Measurements from ENCODE around the gene CRYL1.

CRYL1 gene

GRCh38 chr13:20497006-20497775 is 28.5 kb downstream of the CRYL1 start:
- no peak overlapping the region for H3K4me3 ChIP-seq (replicated peaks in 1 of 2; ENCODE audit: low read depth in 2 of 2, low read length in 2 of 2)
- no peak for DNase-seq (ENCODE audit: low read depth in 2 of 2)

GRCh38 chr13:20495087-20496023 is 30.3 kb downstream of the CRYL1 start:
- H3K4me3 ChIP-seq (replicated peaks in 1 of 2; ENCODE audit: low read depth in 2 of 2, low read length in 2 of 2): no peak overlapping the region
- TF ChIP-seq, protein P1, sequence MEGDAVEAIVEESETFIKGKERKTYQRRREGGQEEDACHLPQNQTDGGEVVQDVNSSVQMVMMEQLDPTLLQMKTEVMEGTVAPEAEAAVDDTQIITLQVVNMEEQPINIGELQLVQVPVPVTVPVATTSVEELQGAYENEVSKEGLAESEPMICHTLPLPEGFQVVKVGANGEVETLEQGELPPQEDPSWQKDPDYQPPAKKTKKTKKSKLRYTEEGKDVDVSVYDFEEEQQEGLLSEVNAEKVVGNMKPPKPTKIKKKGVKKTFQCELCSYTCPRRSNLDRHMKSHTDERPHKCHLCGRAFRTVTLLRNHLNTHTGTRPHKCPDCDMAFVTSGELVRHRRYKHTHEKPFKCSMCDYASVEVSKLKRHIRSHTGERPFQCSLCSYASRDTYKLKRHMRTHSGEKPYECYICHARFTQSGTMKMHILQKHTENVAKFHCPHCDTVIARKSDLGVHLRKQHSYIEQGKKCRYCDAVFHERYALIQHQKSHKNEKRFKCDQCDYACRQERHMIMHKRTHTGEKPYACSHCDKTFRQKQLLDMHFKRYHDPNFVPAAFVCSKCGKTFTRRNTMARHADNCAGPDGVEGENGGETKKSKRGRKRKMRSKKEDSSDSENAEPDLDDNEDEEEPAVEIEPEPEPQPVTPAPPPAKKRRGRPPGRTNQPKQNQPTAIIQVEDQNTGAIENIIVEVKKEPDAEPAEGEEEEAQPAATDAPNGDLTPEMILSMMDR (IDR thresholded peaks at IDR 0.05; ENCODE audit: low read depth, low read length): peak; percentile 95
- DNase-seq (ENCODE audit: low read depth in 2 of 2): peak; percentile 82 to 83

More at GRCh38 chr13:20497006-20497775, 28.5 kb downstream of the CRYL1 start:
- TF ChIP-seq, protein P1 (IDR thresholded peaks at IDR 0.05; ENCODE audit: low read depth, low read length): no peak

DNA sequence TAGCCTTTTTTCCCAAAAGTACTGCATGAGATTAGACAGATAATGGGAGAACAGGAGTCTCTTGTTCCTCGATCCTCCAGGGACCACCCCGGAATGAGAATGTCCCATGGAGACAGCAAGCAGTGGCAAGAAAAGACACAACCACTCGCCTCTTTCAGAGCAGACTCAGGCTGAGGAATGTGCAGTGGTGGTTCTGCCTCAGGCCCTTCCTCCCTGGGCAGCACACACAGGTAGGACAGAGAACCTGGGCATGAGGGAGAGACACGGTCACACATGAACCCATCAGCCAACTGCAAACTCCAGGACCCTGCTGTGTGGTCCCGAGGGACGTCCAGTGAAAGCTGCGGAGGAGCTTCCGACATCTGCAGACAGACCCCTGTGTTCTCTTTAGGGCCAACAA is 31.0 kb downstream of the CRYL1 start:
- no peak for DNase-seq (ENCODE audit: low read depth in 2 of 2)
- TF ChIP-seq, protein P1 (IDR thresholded peaks at IDR 0.05; ENCODE audit: low read depth, low read length): no peak
- no peak overlapping the region for H3K4me3 ChIP-seq (replicated peaks in 1 of 2; ENCODE audit: low read depth in 2 of 2, low read length in 2 of 2)

GRCh38 chr13:20492641-20493040 is 33.0 kb downstream of the CRYL1 start:
- TF ChIP-seq, protein P1 (IDR thresholded peaks at IDR 0.05; ENCODE audit: low read depth, low read length): peak; percentile 64
- peak; percentile 33 to 75 for DNase-seq (ENCODE audit: low read depth in 2 of 2)

DNA sequence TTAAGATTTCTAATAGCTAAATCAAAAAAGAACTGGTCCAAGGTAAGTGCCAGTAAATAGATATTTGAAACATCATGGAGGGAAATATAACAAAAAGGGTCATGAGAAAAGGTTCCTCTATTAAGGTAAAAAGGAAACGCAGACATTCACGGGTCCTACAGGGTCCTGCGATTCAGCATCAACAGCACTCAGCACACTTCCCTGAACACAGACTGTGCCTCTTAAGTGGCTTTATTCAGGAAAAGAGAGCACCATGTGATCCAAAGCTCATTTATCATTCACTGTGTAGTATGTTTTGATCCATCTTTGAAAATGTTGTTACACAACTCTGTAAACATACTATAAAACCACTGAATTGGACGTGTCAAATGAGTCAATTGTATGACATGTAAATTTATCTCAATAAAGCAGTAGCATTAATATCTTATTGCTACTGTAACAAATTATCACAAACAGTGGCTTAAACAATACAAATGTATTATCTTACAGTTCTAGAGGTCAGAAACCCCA is 33.7 kb downstream of the CRYL1 start:
- TF ChIP-seq, protein P1 (IDR thresholded peaks at IDR 0.05; ENCODE audit: low read depth, low read length): no peak
- no peak for DNase-seq (ENCODE audit: low read depth in 2 of 2)
- no peak overlapping the region for H3K4me3 ChIP-seq (replicated peaks in 1 of 2; ENCODE audit: low read depth in 2 of 2, low read length in 2 of 2)

More at GRCh38 chr13:20492641-20493040, 33.0 kb downstream of the CRYL1 start:
- no peak overlapping the region for H3K4me3 ChIP-seq (replicated peaks in 1 of 2; ENCODE audit: low read depth in 2 of 2, low read length in 2 of 2)

- peak in 1 of 2 donors; percentile 46 for DNase-seq (ENCODE audit: low read depth in 2 of 2)
- TF ChIP-seq, protein P1 (IDR thresholded peaks at IDR 0.05; ENCODE audit: low read depth, low read length): no peak
- H3K4me3 ChIP-seq (replicated peaks in 1 of 2; ENCODE audit: low read depth in 2 of 2, low read length in 2 of 2): no peak overlapping the region
Measured at GRCh38 chr13:20489185-20489820, 36.4 kb downstream of the CRYL1 start.
